Activated CD4-positive, alpha-beta T cell treated with anti-CD3 and anti-CD28 coated beads, Interleukin-2, amount 10 ng/mL, durations not matched to agents 7 days and 5 days (primary cell): ENCODE data around the gene KRTDAP. TPM values are rescaled to one million over a fixed set of nuclear protein-coding genes. Genes with fewer than 3 reads are reported as not detected.

Source experiments
- CTCF ChIA-PET: fragments of 350-600 bp; sonication (Branson Sonifier 250); formaldehyde crosslinking; loops from one replicate; lab custom pipeline; 2021; ENCODE audit warnings: antibody characterized with exemption; lab: Charles Lee
- POLR2A ChIA-PET: fragments of 350-600 bp; sonication (Branson Sonifier 250); formaldehyde crosslinking; loops from one replicate; lab custom pipeline; 2021; ENCODE audit warnings: antibody characterized with exemption; lab: Charles Lee
- DNase-seq: peaks from one replicate; pipeline ENCODE4 v3.0.0-alpha.2; 2020
- H3K27ac Mint-ChIP-seq: one replicate; pipeline ENCODE4 v1.8.0; 2021; ENCODE audit warnings: mild to moderate bottlenecking, moderate library complexity, mixed read lengths
- H3K27me3 Mint-ChIP-seq: one replicate; pipeline ENCODE4 v1.8.0; 2021; ENCODE audit warnings: mixed read lengths
- H3K36me3 Mint-ChIP-seq: one replicate; pipeline ENCODE4 v1.8.0; 2021; ENCODE audit warnings: low read depth, mixed read lengths
- H3K4me1 Mint-ChIP-seq: one replicate; pipeline ENCODE4 v1.8.0; 2021; ENCODE audit warnings: mixed read lengths
- H3K4me3 Mint-ChIP-seq: one replicate; pipeline ENCODE4 v1.8.0; 2021; ENCODE audit warnings: mild to moderate bottlenecking, moderate library complexity, mixed read lengths
- H3K9me3 Mint-ChIP-seq: one replicate; pipeline ENCODE4 v1.8.0; 2021; ENCODE audit warnings: mixed read lengths
- total RNA-seq, 2 experiments: library from RNA; stranded (reverse); gene quantifications; one replicate each; pipeline ENCODE4 v1.2.3, GENCODE V29; 2021

The KRTDAP gene, protein sequence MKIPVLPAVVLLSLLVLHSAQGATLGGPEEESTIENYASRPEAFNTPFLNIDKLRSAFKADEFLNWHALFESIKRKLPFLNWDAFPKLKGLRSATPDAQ
- not detected for total RNA-seq

DNA sequence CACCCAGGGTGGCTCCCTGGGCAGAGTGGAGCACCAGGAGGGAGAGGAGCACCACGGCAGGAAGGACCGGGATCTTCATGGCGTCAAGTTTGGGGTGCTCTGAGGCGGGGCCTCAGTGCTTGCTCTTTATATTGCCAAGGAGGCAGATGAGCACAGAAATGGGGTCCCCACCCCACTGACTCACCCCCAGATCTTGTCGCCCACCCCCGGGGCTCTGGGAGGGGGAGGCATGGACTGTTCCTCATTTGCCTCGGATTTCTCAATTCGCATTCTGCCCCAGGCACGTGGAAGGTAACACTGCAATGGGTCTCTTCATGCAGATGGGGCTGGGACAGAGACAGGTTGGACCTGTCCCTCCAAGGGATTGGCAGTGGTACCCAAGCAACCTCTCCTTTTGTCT lies at the start of gene KRTDAP:
Gene KRTDAP, minus strand, starts transcription at position 101 of the 400 bp plus-strand sequence. Its CDS starts 22 bp downstream, at position 79.
- no peak within 1 kb of the TSS for H3K4me3 Mint-ChIP-seq
- CTCF ChIA-PET, result interaction anchor here (0.8 to 1.9 kb wide), 2 partner anchors 17 to 20 kb away, joined by 5 to 6 read pairs; no protein-coding TSS in a partner anchor
- peaks cover 23% of the 10 kb centered on the region for H3K27me3 Mint-ChIP-seq
- POLR2A ChIA-PET, result no interaction called here
- H3K4me1 Mint-ChIP-seq, result peaks cover 5% of the 10 kb centered on the region
- H3K9me3 Mint-ChIP-seq, result no peaks in the 10 kb centered on the region
- H3K27ac Mint-ChIP-seq, result no peak within 1 kb of the TSS
- H3K36me3 Mint-ChIP-seq, result no peaks in the 10 kb centered on the region
- DNase-seq, result no peak

DNA sequence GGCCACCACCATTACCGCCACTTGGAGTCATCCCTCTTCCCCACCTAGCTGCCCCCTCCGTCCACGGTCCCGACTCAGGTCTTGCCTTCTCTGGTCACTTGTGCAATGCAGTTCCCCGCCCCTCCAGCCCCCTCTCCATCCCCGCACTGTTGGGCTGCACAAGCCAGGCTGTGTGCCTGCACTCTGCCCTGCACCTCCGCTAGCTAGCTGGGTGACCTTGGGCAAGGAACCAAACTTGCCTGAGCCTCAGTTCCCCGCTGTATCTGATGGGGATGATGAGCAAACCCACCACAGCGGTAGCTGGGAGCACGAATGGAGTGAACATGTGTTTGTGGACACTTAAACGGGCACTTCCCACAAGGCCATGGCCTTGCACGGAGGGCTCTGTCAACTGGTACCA lies 49.6 kb upstream of the KRTDAP start:
- ChIA-PET POLR2A (no interaction called here), CTCF (interaction anchor here (3.0 kb wide), 1 partner anchor 9 kb away, joined by 9 read pairs; no protein-coding TSS in a partner anchor)
- peaks cover 3% of the 10 kb centered on the region for H3K27me3 Mint-ChIP-seq
- no peak overlapping the region for H3K4me3 Mint-ChIP-seq
- H3K27ac Mint-ChIP-seq, result no peak overlapping the region
- no peaks in the 10 kb centered on the region for H3K36me3 Mint-ChIP-seq
- no peak for DNase-seq
- peaks cover 12% of the 10 kb centered on the region for H3K4me1 Mint-ChIP-seq
- no peaks in the 10 kb centered on the region for H3K9me3 Mint-ChIP-seq

DNA sequence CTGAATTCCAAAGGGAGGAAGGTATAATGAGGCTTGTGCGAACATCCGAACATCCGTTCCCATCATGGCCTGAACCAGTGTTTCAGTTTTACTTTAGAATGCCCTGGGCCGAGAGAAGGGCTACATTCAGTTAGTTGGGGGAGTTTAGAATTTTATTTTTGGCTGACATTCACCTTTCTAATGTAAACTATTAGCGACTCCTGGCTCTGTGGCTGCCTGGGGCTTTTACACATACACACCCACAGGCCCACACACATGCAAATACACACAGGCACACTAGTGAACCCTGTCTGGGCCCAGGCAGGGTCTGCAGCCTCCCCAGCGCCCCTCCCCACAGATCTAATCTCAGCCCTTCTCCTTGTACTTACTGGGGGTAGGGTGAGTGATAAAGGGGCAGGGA lies 49.0 kb upstream of the KRTDAP start:
- POLR2A ChIA-PET, result no interaction called here
- no peak overlapping the region for H3K27ac Mint-ChIP-seq

DNA sequence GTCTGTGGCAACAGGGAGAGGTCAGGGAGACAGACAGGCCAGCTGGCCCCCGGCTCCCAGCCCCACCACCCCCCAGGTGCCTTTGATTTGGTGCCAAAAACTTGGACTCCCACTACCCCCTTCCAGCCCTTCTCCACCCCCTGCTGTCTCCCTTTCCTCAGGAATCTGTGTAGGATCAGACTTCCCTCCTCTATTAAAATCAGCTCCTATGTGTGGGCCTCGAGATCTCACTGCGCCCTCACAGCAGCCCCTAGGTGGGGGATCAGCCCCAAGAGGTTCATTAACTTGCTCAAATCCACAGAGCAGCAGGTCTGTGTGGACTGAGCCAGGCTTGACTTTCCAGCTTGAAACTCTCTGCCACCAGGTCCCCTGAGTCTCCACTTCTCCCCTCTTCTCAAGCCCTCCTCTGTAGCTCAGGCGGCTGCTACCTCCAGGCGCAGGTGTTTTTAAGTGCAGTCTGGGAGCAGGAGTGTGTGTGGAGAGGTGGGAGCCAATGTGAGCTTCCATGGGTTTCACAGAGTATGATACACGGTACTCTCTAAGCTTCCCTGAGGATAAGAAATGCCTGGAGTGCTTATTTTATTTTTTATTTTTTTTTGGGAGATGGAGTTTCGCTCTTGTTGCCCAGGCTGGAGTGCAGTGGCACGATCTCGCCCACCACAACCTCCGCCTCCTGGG lies 44.7 kb upstream of the KRTDAP start:
- ChIA-PET CTCF (interaction anchor here (1.3 kb wide), 1 partner anchor 13 kb away, joined by 3 read pairs; no protein-coding TSS in a partner anchor), POLR2A (no interaction called here)
- no peak for DNase-seq
- no peaks in the 10 kb centered on the region for H3K9me3 Mint-ChIP-seq
- H3K4me3 Mint-ChIP-seq, result no peak overlapping the region
- no peak overlapping the region for H3K27ac Mint-ChIP-seq
- no peaks in the 10 kb centered on the region for H3K36me3 Mint-ChIP-seq
- H3K4me1 Mint-ChIP-seq, result peaks cover 12% of the 10 kb centered on the region
- peaks cover 24% of the 10 kb centered on the region for H3K27me3 Mint-ChIP-seq

More for the DNA sequence above, 49.0 kb upstream of the KRTDAP start:
- DNase-seq, result no peak
- Mint-ChIP-seq H3K9me3 (no peaks in the 10 kb centered on the region), H3K4me1 (peaks cover 8% of the 10 kb centered on the region), H3K27me3 (peaks cover 4% of the 10 kb centered on the region), H3K4me3 (no peak overlapping the region), H3K36me3 (no peaks in the 10 kb centered on the region)
- CTCF ChIA-PET, result interaction anchor here (3.0 kb wide), 1 partner anchor 9 kb away, joined by 9 read pairs; no protein-coding TSS in a partner anchor

DNA sequence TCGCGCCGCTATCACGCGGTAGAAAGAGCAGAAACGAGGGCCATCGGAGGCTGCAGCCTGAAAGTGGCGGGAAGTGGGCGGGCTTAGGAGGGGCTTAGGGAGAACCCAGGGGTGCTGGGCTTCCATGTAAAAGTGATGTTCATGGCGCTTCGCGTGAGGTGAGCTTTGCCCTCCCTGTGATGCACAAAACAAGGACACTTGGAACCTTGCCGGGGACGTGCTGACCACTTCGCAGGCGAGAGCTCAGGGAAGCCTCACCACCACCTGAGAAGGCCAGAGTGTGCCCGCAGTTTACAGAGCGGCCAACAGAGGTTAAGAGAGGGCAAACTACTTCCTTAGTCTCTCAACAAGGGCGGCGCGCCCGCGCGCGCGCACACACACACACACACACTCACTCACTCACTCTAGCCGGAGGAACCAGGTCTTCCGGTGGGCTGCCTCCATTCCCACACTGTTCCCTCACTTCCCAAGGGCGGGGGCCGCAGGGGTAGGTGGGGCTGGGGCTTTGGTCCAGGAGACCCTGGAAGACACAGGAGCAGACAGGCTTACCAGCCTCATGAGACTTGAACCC lies 43.6 kb upstream of the KRTDAP start:
- CTCF ChIA-PET, result interaction anchor here (0.6 kb wide), 1 partner anchor 561 kb away, joined by 3 read pairs; no protein-coding TSS in a partner anchor
- H3K27ac Mint-ChIP-seq, result peak overlapping the region; percentile 79

DNA sequence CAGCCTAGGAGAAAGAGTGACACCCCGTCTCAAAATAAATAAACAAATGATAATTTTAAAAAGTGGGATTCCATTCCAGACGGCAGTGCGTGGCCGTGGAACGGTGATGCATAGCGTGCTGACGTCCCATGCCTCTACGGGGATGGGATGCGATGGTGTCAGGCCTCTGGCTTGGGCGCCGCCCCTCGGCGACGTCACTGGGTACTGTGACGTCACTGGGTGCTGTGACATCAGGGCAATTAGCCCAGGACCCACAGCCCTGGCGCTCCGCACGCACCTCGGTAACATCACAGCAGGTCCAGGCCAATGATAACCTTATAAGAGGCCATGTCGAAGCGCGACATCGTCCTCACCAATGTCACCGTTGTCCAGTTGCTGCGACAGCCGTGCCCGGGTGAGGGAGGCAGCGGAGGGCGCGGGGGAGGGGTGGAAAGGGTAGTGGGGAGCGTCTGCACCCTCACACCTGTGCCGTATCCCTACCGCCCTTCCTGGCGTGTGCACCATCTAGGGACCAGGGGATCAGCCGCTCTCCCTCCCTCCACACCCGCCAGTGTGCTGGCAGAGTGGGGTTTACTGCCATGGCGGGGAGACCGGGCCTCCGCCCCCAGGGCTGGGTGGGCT lies 43.0 kb upstream of the KRTDAP start, which contains the start of gene GAPDHS:
Gene GAPDHS, plus strand, starts transcription at position 256 of the 621 bp plus-strand sequence. Its CDS starts 72 bp downstream, at position 328.
- Mint-ChIP-seq H3K9me3 (no peaks in the 10 kb centered on the region), H3K27me3 (peaks cover 28% of the 10 kb centered on the region), H3K36me3 (no peaks in the 10 kb centered on the region), H3K4me3 (no peak within 1 kb of the TSS), H3K27ac (peak within 1 kb of the TSS; percentile 79), H3K4me1 (peaks cover 12% of the 10 kb centered on the region)
- ChIA-PET POLR2A (no interaction called here), CTCF (no interaction called here)
- DNase-seq, result no peak

More for the DNA sequence above, 43.6 kb upstream of the KRTDAP start:
- POLR2A ChIA-PET, result no interaction called here
- Mint-ChIP-seq H3K4me3 (no peak overlapping the region), H3K4me1 (peaks cover 12% of the 10 kb centered on the region), H3K36me3 (no peaks in the 10 kb centered on the region), H3K27me3 (peaks cover 26% of the 10 kb centered on the region), H3K9me3 (no peaks in the 10 kb centered on the region)
- DNase-seq, result peak; percentile 48

DNA sequence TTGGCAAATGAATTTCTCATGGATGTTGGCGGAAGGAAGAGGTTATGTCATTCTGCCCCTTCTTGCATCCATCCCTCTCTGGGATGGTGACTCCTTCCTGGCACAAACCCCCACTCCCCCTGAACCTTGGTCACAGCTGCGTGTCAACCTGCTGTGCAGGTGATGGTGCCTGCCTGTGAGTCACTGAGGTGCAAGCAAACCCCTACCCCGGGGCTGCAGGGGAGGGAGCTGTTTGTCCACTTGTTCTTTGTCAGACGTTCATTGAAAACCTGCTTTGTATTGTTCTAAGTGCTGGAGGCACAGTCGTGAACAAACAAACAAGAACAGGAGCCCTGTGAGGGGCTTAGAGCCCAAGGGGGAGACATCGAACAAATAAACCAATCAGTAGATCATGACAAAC lies 41.0 kb upstream of the KRTDAP start:
- ChIA-PET POLR2A (no interaction called here), CTCF (interaction anchor here (0.9 to 1.2 kb wide), 4 partner anchors 9 to 22 kb away, joined by 3 to 4 read pairs (median 3); no protein-coding TSS in a partner anchor)
- Mint-ChIP-seq H3K4me1 (peaks cover 12% of the 10 kb centered on the region), H3K27ac (no peak overlapping the region), H3K36me3 (no peaks in the 10 kb centered on the region), H3K9me3 (no peaks in the 10 kb centered on the region), H3K27me3 (peaks cover 30% of the 10 kb centered on the region), H3K4me3 (no peak overlapping the region)
- no peak for DNase-seq

DNA sequence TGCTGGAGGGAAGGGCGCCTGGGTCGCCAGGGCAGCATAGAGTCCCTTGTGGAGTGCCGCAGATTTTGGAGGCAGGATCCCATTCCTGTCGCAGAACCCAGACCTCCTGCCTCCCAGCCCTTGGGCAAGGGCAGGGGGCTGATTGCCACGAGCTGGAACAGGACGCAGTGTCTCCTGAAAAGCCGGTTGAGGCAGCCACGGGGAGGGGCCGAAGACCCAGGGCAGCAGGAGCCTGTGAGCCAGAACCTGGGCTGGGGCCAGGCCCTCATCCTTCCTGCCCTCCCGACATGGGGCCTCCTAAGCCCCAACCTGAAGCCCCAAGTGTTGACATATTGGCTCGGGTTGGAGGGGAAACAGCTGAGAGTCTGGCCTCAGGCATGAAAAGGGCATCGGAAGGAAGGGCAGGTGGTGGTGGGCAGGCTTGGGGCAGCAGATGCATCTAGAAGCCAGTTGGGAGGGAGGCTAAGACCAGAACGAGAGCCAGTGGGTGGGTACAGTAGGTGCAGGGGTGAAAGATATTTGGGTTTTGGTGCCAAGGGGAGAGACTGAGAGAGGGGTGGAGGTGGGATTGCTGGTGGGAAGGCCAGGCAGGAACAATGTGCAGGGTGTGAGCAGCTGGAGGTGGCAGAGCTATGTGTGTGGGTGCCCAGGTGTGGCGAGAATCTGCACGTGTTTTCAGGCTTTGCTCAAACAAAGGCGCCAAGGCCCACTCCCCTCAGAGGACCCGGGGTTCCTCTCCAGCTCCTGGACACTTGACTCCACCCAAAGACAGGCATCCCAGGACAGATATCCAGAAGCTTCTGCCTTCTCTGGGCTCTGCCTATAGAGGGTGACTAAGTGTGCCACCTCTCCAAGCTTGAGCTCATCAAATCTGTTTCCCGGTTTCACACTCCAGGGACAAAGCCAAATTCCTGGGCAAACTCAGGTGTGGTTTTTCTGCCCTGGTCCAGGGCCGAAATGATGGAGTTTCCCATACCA lies 39.3 kb upstream of the KRTDAP start:
- H3K9me3 Mint-ChIP-seq, result no peaks in the 10 kb centered on the region
- no peak overlapping the region for H3K27ac Mint-ChIP-seq
- H3K27me3 Mint-ChIP-seq, result peaks cover 26% of the 10 kb centered on the region
- DNase-seq, result no peak
- no peak overlapping the region for H3K4me3 Mint-ChIP-seq
- peaks cover 10% of the 10 kb centered on the region for H3K4me1 Mint-ChIP-seq
- no peaks in the 10 kb centered on the region for H3K36me3 Mint-ChIP-seq
- POLR2A ChIA-PET, result no interaction called here
- CTCF ChIA-PET, result no interaction called here

DNA sequence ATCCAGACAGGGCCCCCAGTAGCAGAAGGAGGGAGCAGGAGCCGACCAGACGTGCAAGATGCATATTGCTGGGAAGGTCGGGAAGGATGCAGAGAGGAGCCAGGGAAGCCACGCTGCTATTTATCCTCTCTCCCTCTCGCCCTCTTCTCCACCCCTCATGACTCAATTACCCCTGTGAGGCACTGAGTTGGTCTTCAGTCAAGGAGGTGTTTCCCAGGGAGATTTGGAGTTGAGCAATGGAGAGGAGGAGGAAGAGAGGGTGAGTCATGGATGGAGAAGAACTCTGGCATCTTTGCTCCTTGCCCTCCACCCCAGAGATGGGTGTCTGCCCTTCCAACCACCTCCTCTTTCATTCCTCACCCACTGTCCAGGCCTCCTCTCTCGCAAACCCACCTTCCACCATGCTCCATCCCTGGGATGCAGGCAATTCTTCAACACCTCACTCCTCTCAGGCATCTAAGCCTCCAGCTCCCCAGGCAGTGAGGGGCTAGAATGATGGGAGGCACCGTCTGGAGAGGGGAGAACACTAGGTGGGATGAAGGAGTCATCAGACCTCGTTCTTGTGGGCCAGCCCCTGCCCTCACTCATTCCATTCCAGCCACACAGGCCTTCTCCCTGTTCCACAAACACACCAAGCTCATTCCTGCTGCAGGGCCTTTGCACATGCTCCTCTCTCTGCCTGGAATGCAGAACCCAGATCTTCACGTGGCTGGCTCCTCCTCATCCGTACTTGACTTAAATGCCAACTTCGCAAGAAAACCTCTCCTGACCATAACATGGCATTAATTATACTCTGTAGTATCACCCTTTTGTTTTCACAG lies 38.2 kb upstream of the KRTDAP start, which contains the start of gene SBSN:
Gene SBSN, minus strand, starts transcription at position 94 of the 821 bp plus-strand sequence. Its CDS starts 30 bp downstream, at position 64.
- H3K36me3 Mint-ChIP-seq, result no peaks in the 10 kb centered on the region
- H3K4me1 Mint-ChIP-seq, result peaks cover 4% of the 10 kb centered on the region
- ChIA-PET CTCF (no interaction called here), POLR2A (no interaction called here)
- peaks cover 24% of the 10 kb centered on the region for H3K27me3 Mint-ChIP-seq
- H3K27ac Mint-ChIP-seq, result no peak within 1 kb of the TSS
- DNase-seq, result no peak
- H3K4me3 Mint-ChIP-seq, result no peak within 1 kb of the TSS
- no peaks in the 10 kb centered on the region for H3K9me3 Mint-ChIP-seq

DNA sequence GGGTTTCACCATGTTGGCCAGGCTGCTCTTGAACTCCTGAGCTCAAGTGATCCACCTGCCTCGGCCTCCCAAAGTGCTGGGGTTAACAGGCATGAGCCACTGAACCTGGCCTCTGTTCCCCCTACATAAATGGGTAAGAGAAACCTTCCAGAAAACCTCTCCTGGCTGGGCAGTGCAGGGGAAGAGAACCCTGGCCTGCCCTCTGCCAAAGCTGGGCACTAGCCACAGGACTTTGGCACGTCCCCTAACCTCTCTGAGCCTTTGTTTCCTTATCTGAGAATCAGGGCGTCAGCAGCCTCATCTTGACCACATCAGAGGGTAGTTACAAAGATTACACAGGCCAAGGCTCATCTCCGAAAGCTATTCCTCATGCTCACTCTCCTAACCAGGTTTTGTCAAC lies 35.6 kb upstream of the KRTDAP start:
- CTCF ChIA-PET, result no interaction called here

DNA sequence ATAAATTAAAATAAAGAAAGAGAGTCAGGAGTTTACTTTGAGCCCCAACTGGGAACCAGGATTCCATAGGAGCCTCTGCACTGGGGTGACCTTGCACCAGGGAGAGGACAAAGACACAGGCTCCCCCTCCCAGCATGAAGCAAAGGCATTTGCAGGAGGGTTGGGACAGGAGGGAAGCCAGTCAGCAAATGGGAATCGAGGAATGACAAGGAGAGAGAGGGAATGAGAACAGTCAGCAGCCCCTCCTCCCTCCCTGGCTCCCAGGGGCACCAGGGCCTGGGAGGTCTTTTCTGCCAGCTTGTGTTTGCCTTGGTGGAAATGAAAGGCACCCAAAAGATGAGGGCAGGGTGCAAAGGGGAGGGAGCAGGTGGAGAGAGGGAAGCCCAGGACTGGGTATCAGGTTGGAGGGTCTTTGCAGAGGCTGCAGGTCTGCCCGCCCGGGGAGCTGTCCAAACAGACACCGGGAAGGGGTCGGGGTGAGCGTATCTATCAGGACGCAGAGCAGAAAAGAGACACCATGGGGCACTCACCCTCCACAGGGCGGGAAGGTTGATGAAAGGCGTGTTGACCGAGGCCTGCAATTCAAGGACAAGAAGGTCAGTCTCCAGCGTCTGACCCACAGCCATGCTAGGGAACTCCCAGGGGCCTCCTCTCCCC lies 34.0 kb upstream of the KRTDAP start:
- no peak for DNase-seq
- no peak overlapping the region for H3K27ac Mint-ChIP-seq
- CTCF ChIA-PET, result no interaction called here
- peaks cover 7% of the 10 kb centered on the region for H3K27me3 Mint-ChIP-seq
- H3K9me3 Mint-ChIP-seq, result no peaks in the 10 kb centered on the region
- no peaks in the 10 kb centered on the region for H3K36me3 Mint-ChIP-seq
- H3K4me1 Mint-ChIP-seq, result no peaks in the 10 kb centered on the region
- no peak overlapping the region for H3K4me3 Mint-ChIP-seq
- POLR2A ChIA-PET, result no interaction called here

More for the DNA sequence above, 35.6 kb upstream of the KRTDAP start:
- H3K27me3 Mint-ChIP-seq, result peaks cover 12% of the 10 kb centered on the region
- no peaks in the 10 kb centered on the region for H3K36me3 Mint-ChIP-seq
- H3K4me1 Mint-ChIP-seq, result no peaks in the 10 kb centered on the region
- no peak overlapping the region for H3K4me3 Mint-ChIP-seq
- H3K27ac Mint-ChIP-seq, result no peak overlapping the region
- H3K9me3 Mint-ChIP-seq, result no peaks in the 10 kb centered on the region
- POLR2A ChIA-PET, result no interaction called here
- no peak for DNase-seq
